RKO (cell line): ENCODE data around the gene CHN2.

Experiments used
- DNase-seq: peaks from one replicate; pipeline ENCODE4 v3.0.0-alpha.2; 2016; ENCODE audit warnings: low spot score

The CHN2 gene

DNA sequence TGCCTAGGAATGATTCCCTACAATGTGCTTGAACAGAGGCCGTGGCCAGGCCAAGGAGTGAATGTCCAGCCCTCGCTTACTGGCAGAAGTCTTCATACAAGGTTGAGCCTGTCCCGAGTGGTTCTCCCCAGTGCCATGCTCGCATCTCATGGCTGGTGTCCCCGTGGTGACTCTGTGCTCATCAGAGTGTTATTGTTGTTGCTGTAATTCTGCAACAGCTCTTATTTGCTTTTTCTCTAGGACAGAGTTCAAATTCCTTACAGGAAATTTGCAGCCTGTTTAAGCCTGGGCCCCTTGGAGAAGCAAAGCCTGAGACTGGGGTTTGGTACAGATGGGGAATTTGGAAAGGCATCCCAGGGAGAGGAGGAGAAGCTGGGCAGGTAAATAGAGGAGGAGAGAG, 211.3 kb downstream of the CHN2 start:
- no peak for DNase-seq

DNA sequence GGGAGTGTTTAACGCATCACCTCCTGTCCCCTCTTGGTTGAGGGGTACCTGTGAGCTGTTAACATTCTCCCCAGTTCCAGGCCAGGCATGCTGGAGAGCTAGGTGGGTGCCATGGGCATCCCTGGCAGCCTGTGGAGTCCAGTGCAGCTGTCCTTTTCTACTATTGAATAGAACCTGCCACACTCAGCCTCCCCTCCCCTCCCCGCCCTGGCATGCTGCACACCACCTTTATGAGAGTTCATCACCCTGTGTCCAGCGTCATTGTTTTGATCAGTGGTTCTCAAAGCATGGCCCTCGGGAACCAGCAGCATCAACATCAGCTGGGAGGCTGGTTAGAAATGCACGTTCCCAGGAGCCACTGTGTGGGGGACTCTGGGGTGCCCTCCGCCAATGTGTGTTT, 211.8 kb downstream of the CHN2 start:
- no peak for DNase-seq

DNA sequence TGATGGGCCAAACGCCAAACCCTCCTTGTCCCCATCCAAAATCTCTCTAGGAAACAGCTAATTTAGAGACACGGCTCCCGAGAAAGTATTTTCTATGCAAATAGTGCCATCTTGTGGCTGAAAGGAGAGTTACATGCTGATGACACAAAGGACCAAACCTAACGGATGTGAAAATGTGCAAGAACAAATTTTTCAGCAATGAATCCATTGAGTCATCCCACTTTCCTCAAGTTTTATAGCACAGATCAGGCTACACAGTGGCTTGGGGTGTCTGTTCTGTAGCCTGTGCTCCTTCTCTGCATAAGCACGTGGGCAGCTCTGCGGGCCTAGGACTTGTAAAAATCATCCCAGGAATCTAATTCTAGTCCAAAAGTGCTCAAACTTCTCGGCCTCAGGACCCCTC, 214.3 kb downstream of the CHN2 start:
- peak; percentile 90 for DNase-seq

DNA sequence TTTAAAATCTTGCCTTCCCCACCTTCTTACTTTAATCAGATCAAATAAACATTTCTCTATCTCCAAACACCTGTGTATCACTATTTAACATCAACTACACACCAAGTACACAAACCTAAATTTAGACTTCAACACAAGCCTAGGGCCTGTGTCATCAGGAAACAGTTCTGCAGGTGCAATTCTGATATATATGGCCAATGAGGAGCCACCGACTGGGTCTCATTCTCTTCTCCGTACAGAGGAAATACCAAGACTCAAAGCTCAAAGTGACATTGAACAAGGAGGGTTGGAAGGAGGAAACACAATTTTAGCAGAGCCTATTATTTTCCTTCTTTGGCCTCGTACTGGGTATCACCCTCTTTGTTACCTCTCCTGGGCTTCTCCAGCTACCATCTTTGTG, 216.4 kb downstream of the CHN2 start:
- DNase-seq = no peak

DNA sequence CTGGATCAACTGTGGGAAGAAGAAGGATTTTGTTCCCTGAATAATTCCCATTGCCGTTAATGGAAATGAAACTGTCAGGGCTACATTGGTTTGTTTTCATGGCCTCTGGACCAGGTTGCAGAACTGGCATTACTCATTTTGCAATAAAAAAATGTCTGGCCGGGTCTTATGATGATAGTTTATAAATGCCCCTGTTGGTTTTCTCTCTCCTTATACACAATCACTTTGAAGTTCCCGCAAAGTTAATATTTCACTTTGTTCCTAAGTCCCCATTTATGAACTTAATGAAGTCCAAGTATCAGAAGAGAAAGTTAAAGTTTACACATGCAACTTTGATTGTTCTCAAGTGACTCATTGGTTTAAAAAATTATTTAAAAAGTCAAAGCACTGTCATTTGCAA, 218.3 kb downstream of the CHN2 start:
- DNase-seq = no peak

DNA sequence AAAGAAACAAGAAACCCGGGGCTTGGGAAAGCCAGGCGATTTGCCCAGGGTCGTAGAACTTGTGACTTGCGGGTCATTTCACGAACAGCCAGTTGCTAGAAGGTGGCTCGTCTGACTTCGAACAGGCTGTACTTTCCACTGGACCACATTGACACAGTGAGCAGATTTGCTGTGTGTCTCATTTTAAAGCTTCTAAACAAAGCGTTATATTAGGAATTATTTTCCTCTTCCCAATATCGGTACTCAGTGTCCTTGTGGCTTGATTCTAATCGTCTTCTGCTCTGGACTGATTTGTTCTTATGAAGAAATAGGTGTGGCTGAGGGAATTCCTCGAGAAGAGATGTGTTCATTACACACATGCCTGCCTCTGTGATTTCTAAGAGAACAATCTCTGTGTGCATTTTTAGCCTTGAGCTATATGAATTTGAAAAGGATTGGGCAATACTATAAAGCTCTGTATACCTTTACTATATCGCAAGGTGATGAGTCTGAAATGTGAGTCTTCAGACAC, 219.1 kb downstream of the CHN2 start:
- DNase-seq = no peak

DNA sequence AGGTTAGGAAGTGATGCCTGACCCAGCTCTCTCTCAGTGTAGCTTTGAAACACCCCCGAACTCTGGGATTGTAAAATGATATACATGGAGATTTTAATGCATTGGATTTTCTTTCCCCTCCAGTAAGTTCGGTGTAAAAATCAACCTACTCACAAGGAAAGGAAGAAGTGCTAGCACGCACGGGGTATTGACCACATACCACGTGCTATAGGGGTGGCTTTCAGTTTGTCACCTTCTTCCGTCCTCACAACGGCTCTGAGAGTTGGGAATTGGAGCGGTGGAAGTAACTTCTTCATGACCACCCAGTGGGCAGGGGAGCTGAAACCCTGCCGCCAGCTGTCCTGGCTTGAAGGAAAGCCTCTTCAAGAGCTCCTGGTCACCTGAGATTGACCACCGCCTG, 219.6 kb downstream of the CHN2 start:
- no peak for DNase-seq

DNA sequence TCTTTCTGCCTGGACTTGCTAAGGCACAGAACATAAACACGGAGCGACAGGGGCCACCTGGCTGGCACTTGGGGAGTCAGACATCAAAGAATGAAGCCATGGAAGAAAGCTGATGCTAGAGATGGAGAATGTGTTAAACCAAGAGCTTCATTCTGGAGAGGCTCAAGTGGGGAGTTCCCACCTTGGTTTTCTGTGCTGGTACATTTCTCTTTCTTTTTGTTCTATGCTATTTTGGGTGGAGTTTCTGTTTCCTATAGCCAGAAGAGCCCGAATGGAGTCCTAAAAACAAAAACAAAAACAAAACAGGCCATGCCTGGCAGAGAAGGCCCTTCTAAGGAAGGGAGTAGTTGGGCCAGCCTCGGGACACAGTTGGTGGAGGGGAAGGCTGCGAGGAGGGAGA, 220.6 kb downstream of the CHN2 start:
- DNase-seq = no peak

DNA sequence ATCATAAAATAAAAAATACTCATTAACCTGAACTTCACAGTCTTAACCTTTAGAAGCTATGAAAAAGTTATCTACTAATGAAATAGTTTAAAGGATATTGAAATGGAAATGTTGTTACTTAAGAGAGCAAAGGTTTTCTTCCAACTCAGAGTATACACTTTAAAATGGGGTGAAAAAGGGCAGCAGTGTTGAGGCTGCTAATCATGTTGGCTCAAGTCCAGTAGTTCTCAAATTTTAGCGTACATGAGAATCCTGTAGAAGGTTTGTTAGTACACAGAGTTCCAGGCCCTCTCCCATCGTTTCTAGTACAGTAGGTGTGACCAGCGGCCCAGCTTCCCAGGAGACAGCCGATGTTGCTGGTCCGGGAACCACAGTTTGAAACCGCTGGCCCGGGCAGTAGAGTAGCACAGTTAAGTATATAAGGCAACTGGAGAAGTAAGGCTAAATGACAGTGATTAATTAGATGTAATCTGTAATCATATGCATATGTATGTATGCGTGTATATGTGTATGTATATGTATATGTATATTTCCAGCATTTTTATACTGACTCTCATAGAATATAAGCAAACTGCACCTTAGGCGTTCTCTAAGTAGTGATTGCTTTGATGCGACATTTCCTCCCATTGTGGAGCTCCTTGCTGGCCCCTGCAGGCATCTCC, 221.8 kb downstream of the CHN2 start:
- no peak for DNase-seq

DNA sequence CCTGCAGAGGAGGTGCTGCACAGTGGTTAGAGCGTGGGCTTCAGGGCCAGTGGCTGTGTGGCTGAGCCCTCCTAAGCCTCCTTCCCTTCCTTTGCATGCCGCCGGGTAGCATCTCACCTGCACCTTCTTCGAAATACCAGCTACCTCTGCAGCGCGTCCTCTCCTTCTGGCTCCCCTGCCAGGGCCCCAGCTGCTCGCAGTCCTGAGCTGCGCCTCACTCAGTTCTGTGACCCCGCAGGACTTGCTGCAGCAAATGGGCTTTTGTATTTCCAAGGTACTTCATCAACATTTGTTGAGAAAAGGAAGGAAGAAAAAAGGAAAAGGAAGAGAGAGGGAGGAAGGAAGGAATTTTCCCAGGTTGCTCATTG, 222.3 kb downstream of the CHN2 start:
- DNase-seq = no peak

DNA sequence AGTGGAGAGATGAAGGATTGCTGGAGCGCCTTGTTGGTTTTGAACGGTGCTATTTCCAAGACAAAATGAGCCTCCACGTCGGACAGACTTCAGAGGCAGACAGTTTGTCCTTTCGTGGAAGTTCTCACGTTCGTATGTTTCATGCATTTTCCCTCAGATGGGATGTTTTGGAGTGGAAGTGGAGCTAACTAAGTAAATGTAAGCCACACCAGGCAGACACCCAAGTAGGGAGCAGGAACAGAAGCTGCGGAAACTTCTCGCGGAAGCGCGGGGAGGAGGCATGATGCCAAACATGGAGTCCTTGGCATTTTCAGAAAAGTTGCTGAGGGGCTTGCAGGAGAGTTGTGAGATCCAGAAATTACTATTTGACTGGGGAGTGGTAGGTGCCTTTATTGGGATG, 223.5 kb downstream of the CHN2 start:
- no peak for DNase-seq

DNA sequence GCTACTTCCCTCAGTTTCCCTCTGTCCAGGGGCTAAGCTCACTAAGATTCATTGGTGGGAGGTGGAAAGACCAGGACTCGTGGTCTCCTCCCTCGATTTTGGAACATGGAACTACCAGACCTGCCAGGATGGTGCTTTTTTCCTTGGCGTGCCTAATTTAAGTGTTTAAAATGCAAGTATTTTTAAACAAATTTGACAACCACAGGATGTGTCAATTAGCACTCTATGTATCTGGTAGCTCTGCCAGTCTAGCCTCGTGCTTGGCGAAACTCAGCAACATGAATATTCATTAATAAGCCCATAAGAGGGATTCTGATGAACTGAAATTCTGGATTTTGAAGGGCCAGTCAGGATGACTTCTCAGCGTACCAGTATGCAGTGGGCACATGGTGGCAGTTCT, 224.1 kb downstream of the CHN2 start:
- DNase-seq = no peak

DNA sequence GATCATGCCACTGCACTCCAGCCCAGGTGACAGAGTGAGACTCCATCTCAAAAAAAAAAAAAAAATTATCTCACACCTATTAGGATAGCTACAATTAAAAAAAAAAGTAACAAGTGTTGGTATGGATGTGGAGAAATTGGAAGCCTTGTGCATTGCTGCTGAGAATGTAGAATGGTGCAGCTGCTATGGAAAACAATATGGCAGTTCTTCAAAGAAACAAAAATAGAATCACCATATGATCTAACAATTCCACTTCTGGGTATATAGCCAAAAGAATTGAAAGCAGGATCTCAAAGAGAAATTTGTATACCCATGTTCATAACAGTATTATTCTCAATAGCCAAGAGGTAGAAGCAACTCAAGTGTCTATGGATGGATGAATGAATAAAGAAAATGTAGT, 225.4 kb downstream of the CHN2 start:
- DNase-seq = no peak

DNA sequence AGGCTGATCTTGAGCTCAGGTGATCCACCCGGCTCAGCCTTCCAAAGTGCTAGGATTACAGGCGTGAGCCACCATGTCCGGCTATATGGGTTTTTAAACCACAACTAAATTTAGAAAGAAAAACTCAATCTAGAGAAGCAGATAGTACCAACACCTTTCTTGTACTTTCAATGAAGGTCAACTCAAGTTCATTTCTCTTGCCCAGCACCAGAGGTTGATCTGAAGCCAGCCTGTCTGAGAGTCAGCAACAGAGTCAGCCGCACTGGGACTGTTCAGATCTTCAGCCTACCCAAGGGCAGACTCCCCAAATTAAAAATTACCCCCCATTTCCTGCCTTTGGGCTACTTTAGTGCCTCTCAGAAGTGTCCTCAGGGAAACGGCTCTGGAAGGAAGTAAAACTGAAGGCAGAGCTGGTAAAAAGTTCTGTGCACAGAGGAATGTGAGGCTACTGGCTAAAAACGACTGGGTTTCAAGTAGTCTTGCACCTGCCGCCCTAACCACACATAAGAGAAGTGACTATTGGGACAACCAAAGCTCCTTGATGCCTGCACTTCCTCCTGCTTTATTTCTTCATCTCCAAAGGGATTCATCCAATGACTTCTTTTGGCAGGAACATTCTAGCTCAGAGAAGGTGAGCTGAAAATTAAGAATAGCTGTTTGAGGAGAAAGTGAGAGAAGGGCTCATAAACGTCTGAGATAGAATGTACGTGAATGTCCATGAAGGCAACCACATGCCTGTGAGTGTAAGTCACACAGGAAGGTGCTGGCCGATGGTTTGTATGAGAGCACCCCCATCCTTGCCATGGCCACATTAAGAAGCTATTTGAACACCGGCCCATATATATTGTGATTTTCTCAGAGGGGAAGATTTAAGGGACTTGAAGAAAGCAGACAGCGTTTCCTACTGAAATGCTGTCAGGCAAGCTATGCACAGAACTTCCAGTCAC, 226.7 kb downstream of the CHN2 start:
- DNase-seq = no peak

DNA sequence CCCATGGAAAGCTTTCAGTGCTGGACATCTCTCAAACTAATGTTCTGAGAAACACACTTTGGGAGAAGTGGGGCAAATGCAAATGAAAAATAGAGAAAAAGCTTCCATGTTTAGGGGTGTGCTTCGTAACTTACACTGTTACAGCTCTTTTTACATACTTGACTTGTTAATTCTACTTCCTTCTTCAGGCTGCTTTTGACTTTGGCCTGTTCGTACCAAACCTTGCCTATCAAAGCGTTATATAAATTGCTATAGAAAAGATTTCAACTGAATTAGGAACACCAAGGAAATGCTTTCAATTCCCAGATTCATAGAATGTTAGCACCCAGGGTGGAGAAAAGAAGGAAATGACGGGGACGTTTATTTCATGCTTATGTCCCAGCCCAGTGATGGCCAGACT, 228.3 kb downstream of the CHN2 start:
- DNase-seq = no peak

DNA sequence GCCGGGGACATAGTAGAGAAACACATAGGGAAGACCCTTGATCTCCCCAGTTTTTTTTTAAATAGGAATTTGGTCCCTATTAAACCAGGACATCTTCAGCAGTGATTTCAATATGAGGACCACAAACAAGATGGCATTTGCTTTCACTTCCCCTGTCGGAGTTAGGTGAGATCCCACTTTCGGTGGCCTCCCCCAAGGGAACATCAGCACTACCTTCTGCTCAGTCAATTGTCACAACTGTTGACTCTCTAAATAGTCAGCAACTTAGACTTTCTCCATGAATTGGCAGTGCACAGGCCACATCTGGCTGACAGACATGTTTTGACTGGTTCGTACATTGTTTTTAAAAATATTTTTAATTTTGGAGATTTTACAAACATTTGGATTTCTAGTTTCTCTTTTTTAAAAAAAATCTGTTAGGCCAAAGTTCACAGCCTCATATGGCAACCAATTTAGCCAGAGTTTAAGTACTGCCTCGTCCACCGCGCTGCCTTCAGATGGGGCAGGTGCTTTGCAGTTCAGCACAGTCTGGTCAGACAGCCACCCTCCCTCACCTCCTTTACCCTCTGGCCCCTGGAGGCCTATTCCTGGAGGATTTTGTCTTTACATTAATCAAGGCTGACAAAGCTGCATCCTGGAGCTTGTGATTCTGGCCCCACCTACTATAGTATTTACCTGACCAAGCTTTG, 229.9 kb downstream of the CHN2 start:
- no peak for DNase-seq

DNA sequence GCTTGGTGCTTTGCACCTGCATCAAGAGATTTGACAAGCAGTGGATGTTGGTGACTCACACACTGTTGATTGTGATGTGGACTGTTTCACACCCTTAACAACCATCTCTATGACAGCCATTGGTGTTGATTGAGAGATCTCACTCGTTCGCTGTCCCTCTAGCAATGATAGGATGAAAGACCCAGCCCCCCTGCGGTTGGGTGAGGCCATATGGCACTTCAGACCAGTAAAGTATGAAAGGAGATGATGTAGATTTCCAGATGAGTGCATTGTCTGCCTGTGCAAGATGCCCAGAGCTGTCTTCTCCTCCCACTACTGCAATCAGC, 230.4 kb downstream of the CHN2 start:
- DNase-seq = no peak

DNA sequence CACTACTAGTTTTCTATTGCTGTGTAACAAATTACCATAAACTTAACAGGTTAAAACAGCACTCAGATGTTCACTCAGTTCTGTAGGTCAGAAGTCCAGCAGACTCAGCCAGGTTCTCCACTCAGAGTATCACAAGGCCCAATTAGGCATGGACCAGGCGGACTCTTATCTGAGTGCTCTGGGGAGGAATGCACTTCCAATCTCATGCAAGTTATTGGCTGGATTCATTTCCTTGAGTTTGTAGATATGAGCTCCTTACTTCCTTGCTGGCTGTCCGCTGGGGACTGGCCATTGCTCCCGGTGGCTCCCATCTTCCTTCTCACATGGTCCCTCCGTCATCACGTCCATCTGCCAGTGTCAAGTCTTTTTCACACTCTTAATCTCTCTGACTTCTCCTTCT, 232.0 kb downstream of the CHN2 start:
- no peak for DNase-seq

DNA sequence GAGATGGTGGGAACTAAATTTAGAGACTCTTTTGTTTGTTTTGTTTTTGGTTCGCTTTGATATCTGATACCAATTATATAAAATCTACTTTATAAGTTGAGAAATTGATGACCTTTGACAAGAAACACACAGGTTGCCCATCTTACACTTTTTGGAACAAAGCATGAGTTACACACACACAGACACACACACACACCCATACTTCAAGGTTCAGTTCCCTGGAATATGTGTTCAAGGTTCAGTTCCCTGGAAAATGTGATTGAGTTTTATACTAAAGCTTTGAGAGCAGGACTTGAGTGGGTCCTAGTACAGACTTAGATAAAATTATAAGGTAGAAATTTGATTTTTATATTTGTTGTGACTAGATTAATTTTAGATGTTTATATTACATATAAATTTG, 234.8 kb downstream of the CHN2 start:
- no peak for DNase-seq

DNA sequence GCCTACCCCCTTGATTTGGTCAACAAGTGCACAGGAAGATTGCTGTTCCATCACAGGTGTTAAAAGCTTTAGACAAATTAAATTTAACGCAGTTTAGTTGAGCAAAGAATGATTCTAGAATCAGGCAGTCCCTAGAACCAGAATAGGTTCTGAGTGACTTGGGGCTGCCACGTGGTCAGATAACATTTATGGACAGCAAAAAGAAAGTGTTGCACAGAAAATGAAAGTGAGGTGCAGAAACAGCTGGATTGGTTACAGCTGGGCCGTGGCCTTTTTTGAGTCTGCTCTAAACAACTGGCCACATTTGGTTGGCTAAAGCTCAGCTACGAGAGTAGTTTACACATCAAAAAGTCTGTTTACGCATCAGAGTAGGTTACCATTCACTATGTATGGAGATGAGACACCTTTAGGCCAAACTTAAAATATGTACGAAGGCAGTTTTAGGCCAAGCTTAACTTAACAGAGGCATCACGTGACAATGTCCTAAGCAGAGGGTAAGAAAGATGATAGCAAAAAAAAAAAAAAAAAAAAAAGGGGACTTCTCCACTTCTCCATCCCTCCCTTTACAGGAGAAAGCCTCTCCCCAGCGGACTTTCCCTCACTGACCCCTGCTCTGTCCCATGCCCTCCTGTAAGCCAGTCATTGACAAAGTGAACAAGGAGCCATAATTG, 235.8 kb downstream of the CHN2 start:
- no peak for DNase-seq

DNA sequence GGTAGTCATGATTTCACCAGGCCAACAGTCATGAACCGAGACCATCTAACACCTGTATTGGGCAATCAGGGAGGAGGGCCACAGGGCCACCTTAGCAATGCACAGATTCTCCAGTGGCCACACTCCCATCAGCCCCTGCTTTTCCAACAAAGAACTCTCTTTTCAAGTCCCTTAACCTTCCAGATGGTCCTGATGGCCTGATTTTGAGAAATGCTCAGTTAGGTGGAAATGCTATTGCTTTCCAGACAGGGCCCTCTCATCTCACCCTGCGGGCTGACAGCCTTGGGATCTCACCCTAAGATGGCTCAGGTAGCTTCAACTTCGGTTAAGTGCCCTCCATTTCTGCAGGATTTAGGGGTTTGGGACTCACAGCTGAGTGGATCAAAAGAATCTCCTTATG, 237.1 kb downstream of the CHN2 start:
- no peak for DNase-seq

DNA sequence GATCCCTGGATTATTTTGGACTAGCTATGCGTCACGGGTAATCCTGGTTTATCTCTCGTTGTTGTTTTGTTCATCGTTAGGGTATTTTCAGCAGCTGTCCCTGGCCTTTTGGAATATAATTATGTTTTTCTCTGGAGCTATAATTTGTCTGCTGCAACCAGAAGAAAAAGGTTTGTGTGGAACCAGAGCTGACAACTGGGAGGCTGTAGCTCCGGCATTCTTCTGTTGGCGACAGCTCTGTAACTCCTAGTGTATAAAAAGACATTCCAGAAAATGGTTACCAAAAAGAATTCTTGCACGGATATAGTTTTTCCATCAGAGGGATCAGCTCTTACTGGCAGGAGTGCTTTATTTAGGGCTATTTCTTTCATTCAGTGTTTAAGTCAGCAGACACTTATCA, 238.1 kb downstream of the CHN2 start:
- DNase-seq = no peak

DNA sequence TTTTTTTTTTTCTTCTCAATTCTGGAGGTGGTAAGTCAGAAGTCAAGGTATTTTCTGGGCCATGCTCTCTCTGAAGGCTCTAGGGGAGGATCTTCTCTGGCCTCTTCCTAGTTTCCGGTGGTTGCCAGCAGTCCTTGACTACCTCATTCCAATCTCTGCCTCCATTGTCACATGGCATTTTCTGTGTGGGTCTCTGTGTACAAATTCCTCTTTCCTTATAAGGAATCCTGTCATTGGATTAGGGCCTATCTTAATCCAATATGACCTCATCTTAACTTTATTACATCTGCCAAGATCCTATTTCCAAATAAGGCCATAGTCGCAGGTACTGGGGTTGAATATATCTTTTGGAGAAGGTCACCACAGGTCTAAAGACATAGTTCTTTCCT, 239.8 kb downstream of the CHN2 start:
- DNase-seq = no peak
